GM12891 (cell line): ENCODE data around the gene MOCOS.

Experiments
- POLR2A ChIP-seq: IDR thresholded peaks from 2 replicates; pipeline ENCODE4 v1.6.1; 2011; ENCODE audit warnings: low read depth, low read length, control low read depth
- POLR2AphosphoS5 ChIP-seq: IDR thresholded peaks from 2 replicates; pipeline ENCODE4 v1.6.1; 2011; ENCODE audit warnings: low read depth, low read length, control low read depth
- POU2F2 ChIP-seq: IDR thresholded peaks from 2 replicates; pipeline ENCODE4 v1.6.1; 2011; ENCODE audit warnings: low read depth, mild to moderate bottlenecking, control low read depth, low read length, moderate library complexity
- TAF1 ChIP-seq: IDR thresholded peaks from 2 replicates; pipeline ENCODE4 v1.6.1; 2011; ENCODE audit warnings: low read depth, low read length, control low read depth

DNA sequence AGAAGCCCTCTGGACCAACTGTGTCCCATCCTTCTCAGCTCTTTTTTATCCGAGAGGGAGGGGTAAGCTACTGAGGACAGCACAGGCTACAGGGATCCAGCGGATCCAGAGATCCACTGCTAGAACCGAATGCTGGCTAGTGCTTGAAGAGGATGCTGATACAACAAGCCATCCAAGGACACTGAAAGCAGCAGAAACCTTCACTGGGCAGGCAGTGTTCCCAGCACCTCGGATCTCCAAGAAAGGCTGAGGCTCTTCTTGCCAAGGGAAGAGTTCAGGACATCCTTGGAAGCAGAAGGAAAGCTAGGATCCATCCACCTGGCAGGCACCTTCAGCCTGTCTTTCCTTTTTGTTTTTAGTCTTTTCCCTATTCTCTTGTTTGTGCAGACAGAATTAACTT is 97.0 kb downstream of the MOCOS start:
- TF ChIP-seq POLR2A (no peak), POLR2AphosphoS5 (no peak), TAF1 (no peak), POU2F2 (no peak)
